SK-N-SH (cell line): ENCODE measurements around the gene GALNTL6. TPM values are rescaled to one million over a fixed set of nuclear protein-coding genes. Genes with fewer than 3 reads are reported as not detected.

Source experiments
- CTCF ChIA-PET: fragments of 300-600, 350-600 bp; formaldehyde crosslinking; extraction: SDS; loops from one replicate; lab custom pipeline; 2021; lab: Yijun Ruan, JAX
- POLR2A ChIA-PET: fragments of 350-600 bp; sonication (Branson Sonifier 250); formaldehyde crosslinking; extraction: SDS; loops from one replicate; lab custom pipeline; 2020; ENCODE audit warnings: antibody characterized with exemption, inconsistent platforms; lab: Yijun Ruan, JAX
- DNase-seq: peaks from one replicate; pipeline ENCODE4 v3.0.0; 2012
- H2AFZ ChIP-seq: fragments of 200-600 bp; sonication (generic); 2 replicates; pipeline ENCODE4 v1.8.1; 2016; ENCODE audit warnings: antibody characterized with exemption, mild to moderate bottlenecking, low read depth
- H3F3A ChIP-seq: fragments of 200-600 bp; sonication (generic); replicated peaks from 2 replicates; pipeline ENCODE3; 2016; ENCODE audit warnings: antibody characterized with exemption, mild to moderate bottlenecking; ENCODE audit not compliant: insufficient read depth
- H3K27ac ChIP-seq, 2 experiments: fragments of 200-500 bp in 1 of 2; fragments of 200-600 bp in 1 of 2; sonication (Bioruptor generic) in 1 of 2; sonication (generic), shearing (Covaris generic) in 1 of 2; 2 replicates each; pipeline versions ENCODE4 v1.5.1 to v1.6.1; 2014 to 2016; ENCODE audit warnings: low read depth in 2 of 2, inconsistent platforms in 1 of 2, low read length in 1 of 2, mild to moderate bottlenecking in 1 of 2, mixed read lengths in 1 of 2
- H3K27me3 ChIP-seq: fragments of 200-600 bp; sonication (generic), shearing (Covaris generic); 2 replicates; pipeline ENCODE4 v1.6.1; 2016; ENCODE audit warnings: mixed run types; ENCODE audit not compliant: insufficient read depth
- H3K36me3 ChIP-seq, 2 experiments: fragments of 200-500 bp in 1 of 2; fragments of 200-600 bp in 1 of 2; sonication (Bioruptor generic) in 1 of 2; sonication (generic) in 1 of 2; replicated peaks in 1 of 2; 2 replicates each; pipeline versions ENCODE3 to v1.5.1; 2014 to 2016; ENCODE audit warnings: low read length in 1 of 2, mild to moderate bottlenecking in 1 of 2; ENCODE audit not compliant: insufficient read depth in 2 of 2, control insufficient read depth in 1 of 2
- H3K4me1 ChIP-seq, 2 experiments: fragments of 200-500 bp in 1 of 2; fragments of 200-600 bp in 1 of 2; sonication (Bioruptor generic) in 1 of 2; sonication (generic), shearing (Covaris generic) in 1 of 2; 2 replicates each; pipeline versions ENCODE4 v1.5.1 to v1.6.1; 2014 to 2016; ENCODE audit warnings: low read depth in 1 of 2, low read length in 1 of 2, mixed run types in 1 of 2; ENCODE audit not compliant: insufficient read depth in 2 of 2, control insufficient read depth in 1 of 2
- H3K4me2 ChIP-seq: fragments of 200-600 bp; sonication (generic), shearing (Covaris generic); 2 replicates; pipeline ENCODE4 v1.6.1; 2017; ENCODE audit warnings: mixed run types
- H3K4me3 ChIP-seq, 2 experiments: fragments of 200-500 bp in 1 of 2; fragments of 200-600 bp in 1 of 2; sonication (Bioruptor generic) in 1 of 2; sonication (generic), shearing (Covaris generic) in 1 of 2; 2 replicates each; pipeline versions ENCODE4 v1.5.1 to v1.8.1; 2014 to 2016; ENCODE audit warnings: low read depth in 2 of 2, inconsistent platforms in 1 of 2, low read length in 1 of 2, mild to moderate bottlenecking in 1 of 2, mixed read lengths in 1 of 2, moderate library complexity in 1 of 2
- H3K79me2 ChIP-seq: fragments of 200-600 bp; sonication (generic); 2 replicates; pipeline ENCODE4 v1.8.1; 2017; ENCODE audit warnings: mild to moderate bottlenecking; ENCODE audit not compliant: insufficient read depth
- H3K9ac ChIP-seq: fragments of 200-600 bp; sonication (generic); 2 replicates; pipeline ENCODE4 v1.6.1; 2017; ENCODE audit warnings: mixed run types
- H3K9me2 ChIP-seq: fragments of 200-600 bp; sonication (generic); 2 replicates; pipeline ENCODE4 v1.6.1; 2017; ENCODE audit warnings: mixed run types
- H3K9me3 ChIP-seq: fragments of 200-600 bp; sonication (generic); 2 replicates; pipeline ENCODE4 v1.6.1; 2017; ENCODE audit warnings: mixed run types, mild to moderate bottlenecking, moderate library complexity
- H4K20me1 ChIP-seq: fragments of 200-600 bp; sonication (generic); 2 replicates; pipeline ENCODE4 v1.6.1; 2017; ENCODE audit warnings: mild to moderate bottlenecking, mixed run types; ENCODE audit not compliant: insufficient read depth
- CHD2 ChIP-seq: fragments of 150-350 bp; IDR thresholded peaks from 2 replicates; pipeline ENCODE4 v1.6.1; 2018; ENCODE audit warnings: low read length; ENCODE audit not compliant: partially characterized antibody
- ELF1 ChIP-seq: IDR thresholded peaks from 2 replicates; pipeline ENCODE4 v1.4.0; 2012
- FOSL2 ChIP-seq: IDR thresholded peaks from 2 replicates; pipeline ENCODE4 v1.4.0; 2012; ENCODE audit warnings: low read depth, mild to moderate bottlenecking, moderate library complexity, borderline replicate concordance
- FOXM1 ChIP-seq: IDR thresholded peaks from 2 replicates; pipeline ENCODE4 v1.4.0; 2012; ENCODE audit warnings: low read depth, mild to moderate bottlenecking
- GABPA ChIP-seq: IDR thresholded peaks from 2 replicates; pipeline ENCODE4 v1.4.0; 2012; ENCODE audit warnings: low read depth, mild to moderate bottlenecking
- JUND ChIP-seq: IDR thresholded peaks from 2 replicates; pipeline ENCODE4 v1.4.0; 2012
- MAX ChIP-seq: IDR thresholded peaks from 2 replicates; pipeline ENCODE4 v1.4.0; 2012; ENCODE audit warnings: low read depth
- NFIC ChIP-seq: IDR thresholded peaks from 2 replicates; pipeline ENCODE4 v1.4.0; 2012; ENCODE audit warnings: borderline replicate concordance
- PBX3 ChIP-seq: IDR thresholded peaks from 2 replicates; pipeline ENCODE4; 2012
- RFX5 ChIP-seq: IDR thresholded peaks from 2 replicates; pipeline ENCODE4 v1.6.1; 2012; ENCODE audit warnings: mild to moderate bottlenecking, improper control_type of control experiment, low read length
- TAF1 ChIP-seq: IDR thresholded peaks from 2 replicates; pipeline ENCODE4 v1.6.1; 2012; ENCODE audit warnings: low read depth, mild to moderate bottlenecking, low read length, moderate library complexity, borderline replicate concordance
- TCF12 ChIP-seq: IDR thresholded peaks from 2 replicates; pipeline ENCODE4 v1.4.0; 2012
- TEAD4 ChIP-seq: IDR thresholded peaks from 2 replicates; pipeline ENCODE4 v1.4.0; 2012; ENCODE audit warnings: mild to moderate bottlenecking, borderline replicate concordance; ENCODE audit not compliant: insufficient read depth
- YY1 ChIP-seq: IDR thresholded peaks from 2 replicates; pipeline ENCODE4 v1.4.0; 2012; ENCODE audit warnings: low read depth, mild to moderate bottlenecking
- WGBS: methylation state at CpG from one replicate; pipeline ENCODE4 v1.1.6; 2017; ENCODE audit warnings: low lambda C conversion rate; 5-methylcytosine and 5-hydroxymethylcytosine counted together
- polyA plus RNA-seq, 3 experiments: library from polyadenylated mRNA; depleted of rRNA; stranded (reverse); fragments of >200 nt; gene quantifications; 2 replicates each; pipeline ENCODE4 v1.2.3, GENCODE V29; 2012
- TF ChIP-seq, protein P1 (sequence below): fragments of 200-600 bp; sonication (generic); IDR thresholded peaks from 2 replicates; pipeline ENCODE4 v1.6.1; 2017; ENCODE audit warnings: antibody characterized with exemption, mild to moderate bottlenecking, moderate library complexity
- TF ChIP-seq, protein P2 (sequence below): fragments of 150-350 bp; IDR thresholded peaks from 2 replicates; pipeline ENCODE4 v1.6.1; 2017; ENCODE audit warnings: antibody characterized with exemption, low read length, low read depth, borderline replicate concordance

GALNTL6 gene
- polyA plus RNA-seq, 1 of the 3 experiments (the other 2 are of a cell fraction) = 0.07 TPM

DNA sequence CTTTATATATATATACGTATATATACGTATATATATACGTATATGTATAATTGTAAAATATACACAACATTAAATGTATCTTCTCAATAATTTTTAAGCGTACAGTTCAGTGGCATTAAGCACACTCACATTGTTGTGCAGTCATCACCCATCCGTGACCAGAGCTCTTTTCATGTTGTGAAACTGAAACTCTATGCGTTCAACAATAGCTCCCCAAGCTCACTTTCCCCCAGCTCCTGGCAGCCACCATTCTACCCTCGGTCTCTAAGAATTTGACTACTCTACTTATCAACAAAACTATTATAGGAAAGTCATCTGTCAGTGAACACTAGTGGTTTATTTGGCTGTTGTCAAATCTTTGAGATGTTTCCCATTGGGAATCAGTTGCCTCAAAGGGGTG, 733.6 kb downstream of the GALNTL6 start:
- no peaks in the 10 kb centered on the region for H3K36me3 ChIP-seq
- no peak overlapping the region for H2AFZ ChIP-seq
- no peak overlapping the region for H3K4me3 ChIP-seq
- H3K27me3 ChIP-seq = no peaks in the 10 kb centered on the region
- no peak for DNase-seq
- no peaks in the 10 kb centered on the region for H4K20me1 ChIP-seq
- no peaks in the 10 kb centered on the region for H3K79me2 ChIP-seq
- no peak overlapping the region for H3K27ac ChIP-seq
- no peaks in the 10 kb centered on the region for H3K9me3 ChIP-seq
- no peak overlapping the region for H3K4me2 ChIP-seq
- H3K9me2 ChIP-seq = no peaks in the 10 kb centered on the region
- POLR2A ChIA-PET = no interaction called here
- no peak overlapping the region for H3K9ac ChIP-seq
- TF ChIP-seq, protein P1, sequence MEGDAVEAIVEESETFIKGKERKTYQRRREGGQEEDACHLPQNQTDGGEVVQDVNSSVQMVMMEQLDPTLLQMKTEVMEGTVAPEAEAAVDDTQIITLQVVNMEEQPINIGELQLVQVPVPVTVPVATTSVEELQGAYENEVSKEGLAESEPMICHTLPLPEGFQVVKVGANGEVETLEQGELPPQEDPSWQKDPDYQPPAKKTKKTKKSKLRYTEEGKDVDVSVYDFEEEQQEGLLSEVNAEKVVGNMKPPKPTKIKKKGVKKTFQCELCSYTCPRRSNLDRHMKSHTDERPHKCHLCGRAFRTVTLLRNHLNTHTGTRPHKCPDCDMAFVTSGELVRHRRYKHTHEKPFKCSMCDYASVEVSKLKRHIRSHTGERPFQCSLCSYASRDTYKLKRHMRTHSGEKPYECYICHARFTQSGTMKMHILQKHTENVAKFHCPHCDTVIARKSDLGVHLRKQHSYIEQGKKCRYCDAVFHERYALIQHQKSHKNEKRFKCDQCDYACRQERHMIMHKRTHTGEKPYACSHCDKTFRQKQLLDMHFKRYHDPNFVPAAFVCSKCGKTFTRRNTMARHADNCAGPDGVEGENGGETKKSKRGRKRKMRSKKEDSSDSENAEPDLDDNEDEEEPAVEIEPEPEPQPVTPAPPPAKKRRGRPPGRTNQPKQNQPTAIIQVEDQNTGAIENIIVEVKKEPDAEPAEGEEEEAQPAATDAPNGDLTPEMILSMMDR = no peak
- H3K4me1 ChIP-seq = no peaks in the 10 kb centered on the region
- 54% methylated on average over 7 of the region's 7 CpGs for WGBS
- H3F3A ChIP-seq = no peaks in the 10 kb centered on the region
- CTCF ChIA-PET = no interaction called here

- no peak overlapping the region for H3K9ac ChIP-seq
- H3F3A ChIP-seq = no peaks in the 10 kb centered on the region
- H3K9me2 ChIP-seq = no peaks in the 10 kb centered on the region
- no peaks in the 10 kb centered on the region for H3K79me2 ChIP-seq
- H3K4me3 ChIP-seq = no peak overlapping the region
- DNase-seq = no peak
- ChIA-PET POLR2A (no interaction called here), CTCF (no interaction called here)
- no peaks in the 10 kb centered on the region for H3K9me3 ChIP-seq
- no peak for TF ChIP-seq FOXM1
- no peak for TF ChIP-seq FOSL2
- TF ChIP-seq GABPA = no peak
- TF ChIP-seq TAF1 = no peak
- no peak for TF ChIP-seq CHD2
- no peak for TF ChIP-seq JUND
- no peak for TF ChIP-seq RFX5
- TF ChIP-seq, protein P1 = no peak
- TF ChIP-seq NFIC = no peak
- no peak for TF ChIP-seq YY1
- no peak for TF ChIP-seq TCF12
- TF ChIP-seq PBX3 = no peak
- no peak for TF ChIP-seq MAX
- TF ChIP-seq, protein P2, sequence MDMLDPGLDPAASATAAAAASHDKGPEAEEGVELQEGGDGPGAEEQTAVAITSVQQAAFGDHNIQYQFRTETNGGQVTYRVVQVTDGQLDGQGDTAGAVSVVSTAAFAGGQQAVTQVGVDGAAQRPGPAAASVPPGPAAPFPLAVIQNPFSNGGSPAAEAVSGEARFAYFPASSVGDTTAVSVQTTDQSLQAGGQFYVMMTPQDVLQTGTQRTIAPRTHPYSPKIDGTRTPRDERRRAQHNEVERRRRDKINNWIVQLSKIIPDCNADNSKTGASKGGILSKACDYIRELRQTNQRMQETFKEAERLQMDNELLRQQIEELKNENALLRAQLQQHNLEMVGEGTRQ = no peak
- TF ChIP-seq TEAD4 = no peak
- no peak for TF ChIP-seq ELF1
- H3K36me3 ChIP-seq = no peaks in the 10 kb centered on the region
- H3K4me1 ChIP-seq = no peaks in the 10 kb centered on the region
- no peak overlapping the region for H3K27ac ChIP-seq
- H3K4me2 ChIP-seq = no peak overlapping the region
- no peak overlapping the region for H2AFZ ChIP-seq
- 65% methylated on average over 3 of the region's 3 CpGs for WGBS
- no peaks in the 10 kb centered on the region for H4K20me1 ChIP-seq
- H3K27me3 ChIP-seq = no peaks in the 10 kb centered on the region
Measured at GRCh38 chr4:172547724-172548123, 734.5 kb downstream of the GALNTL6 start.
